ENCODE results near the gene LZTS2.

LZTS2 gene

DNA sequence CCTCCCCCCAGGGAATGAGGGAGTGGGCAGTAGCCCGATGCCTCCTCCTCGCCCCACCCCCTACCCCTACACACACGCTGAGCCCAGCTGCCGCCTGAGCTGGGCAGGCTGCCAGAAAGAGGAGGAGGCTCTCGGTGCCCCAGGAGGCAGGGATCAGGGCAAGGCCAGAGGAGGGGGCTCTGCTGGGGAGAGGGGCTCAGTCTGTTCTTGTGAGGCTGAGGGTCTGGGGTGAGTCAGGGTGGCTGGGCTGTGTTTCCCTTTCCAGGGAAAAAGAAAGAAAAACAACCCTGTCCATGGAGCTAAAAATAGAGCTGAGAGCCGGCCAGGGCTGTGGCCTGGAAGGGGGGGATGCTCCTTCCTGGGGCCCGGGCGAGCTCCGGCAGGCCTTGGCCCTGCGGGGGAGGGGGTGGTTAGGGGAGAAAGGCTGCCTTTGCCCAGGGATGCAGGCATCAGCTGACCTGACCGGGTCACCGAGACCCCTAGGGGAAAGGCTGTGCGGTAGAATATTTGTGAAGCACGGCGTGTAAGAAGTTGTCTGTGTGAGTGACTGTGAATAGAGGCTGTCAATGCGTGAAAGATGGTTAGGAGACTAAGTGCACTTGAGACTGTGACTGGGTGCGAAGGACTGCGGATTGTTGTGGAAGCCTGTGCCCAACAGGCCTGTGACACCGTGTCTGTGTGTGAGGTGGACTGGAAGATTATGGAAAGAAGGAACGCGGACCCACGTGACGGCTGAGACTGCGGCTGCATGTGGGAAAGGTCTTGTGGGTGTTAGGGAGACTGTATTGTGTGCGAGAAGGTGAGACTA lies 1.2 kb upstream of the LZTS2 start:
- peaks cover 25% of the 10 kb centered on the region for H3K36me3 ChIP-seq (ENCODE audit: low read depth)
- ATAC-seq (ENCODE audit: low read depth) (peak; percentile 38), DNase-seq (ENCODE audit: low spot score) (no peak)
- H3K27me3 ChIP-seq (ENCODE audit: insufficient read depth, poor library complexity, severe bottlenecking) = no peaks in the 10 kb centered on the region
- no peaks in the 10 kb centered on the region for H3K9me3 ChIP-seq (ENCODE audit: severe bottlenecking)
- peak overlapping the region; percentile 68 for H3K4me3 ChIP-seq (ENCODE audit: severe bottlenecking)
- peaks cover 8% of the 10 kb centered on the region for H3K4me1 ChIP-seq (ENCODE audit: insufficient read depth, poor library complexity, severe bottlenecking)
- TF ChIP-seq CTCF (IDR thresholded peaks at IDR 0.05; ENCODE audit: poor library complexity, severe bottlenecking) = no peak
- peak overlapping the region; percentile 91 for H3K27ac ChIP-seq (ENCODE audit: poor library complexity, severe bottlenecking)

- peaks cover 8% of the 10 kb centered on the region for H3K4me1 ChIP-seq (ENCODE audit: insufficient read depth, poor library complexity, severe bottlenecking)
- peak overlapping the region; percentile 68 for H3K4me3 ChIP-seq (ENCODE audit: severe bottlenecking)
- H3K36me3 ChIP-seq (ENCODE audit: low read depth) = peaks cover 25% of the 10 kb centered on the region
- DNase-seq (ENCODE audit: low spot score) (no peak), ATAC-seq (ENCODE audit: low read depth) (peak; percentile 33)
- peak overlapping the region; percentile 91 for H3K27ac ChIP-seq (ENCODE audit: poor library complexity, severe bottlenecking)
- no peaks in the 10 kb centered on the region for H3K9me3 ChIP-seq (ENCODE audit: severe bottlenecking)
- H3K27me3 ChIP-seq (ENCODE audit: insufficient read depth, poor library complexity, severe bottlenecking) = no peaks in the 10 kb centered on the region
- peak; percentile 94 for TF ChIP-seq CTCF (IDR thresholded peaks at IDR 0.05; ENCODE audit: poor library complexity, severe bottlenecking)
These were observed 442 bp upstream of the LZTS2 start for GRCh38 chr10:100998991-100999741.

DNA sequence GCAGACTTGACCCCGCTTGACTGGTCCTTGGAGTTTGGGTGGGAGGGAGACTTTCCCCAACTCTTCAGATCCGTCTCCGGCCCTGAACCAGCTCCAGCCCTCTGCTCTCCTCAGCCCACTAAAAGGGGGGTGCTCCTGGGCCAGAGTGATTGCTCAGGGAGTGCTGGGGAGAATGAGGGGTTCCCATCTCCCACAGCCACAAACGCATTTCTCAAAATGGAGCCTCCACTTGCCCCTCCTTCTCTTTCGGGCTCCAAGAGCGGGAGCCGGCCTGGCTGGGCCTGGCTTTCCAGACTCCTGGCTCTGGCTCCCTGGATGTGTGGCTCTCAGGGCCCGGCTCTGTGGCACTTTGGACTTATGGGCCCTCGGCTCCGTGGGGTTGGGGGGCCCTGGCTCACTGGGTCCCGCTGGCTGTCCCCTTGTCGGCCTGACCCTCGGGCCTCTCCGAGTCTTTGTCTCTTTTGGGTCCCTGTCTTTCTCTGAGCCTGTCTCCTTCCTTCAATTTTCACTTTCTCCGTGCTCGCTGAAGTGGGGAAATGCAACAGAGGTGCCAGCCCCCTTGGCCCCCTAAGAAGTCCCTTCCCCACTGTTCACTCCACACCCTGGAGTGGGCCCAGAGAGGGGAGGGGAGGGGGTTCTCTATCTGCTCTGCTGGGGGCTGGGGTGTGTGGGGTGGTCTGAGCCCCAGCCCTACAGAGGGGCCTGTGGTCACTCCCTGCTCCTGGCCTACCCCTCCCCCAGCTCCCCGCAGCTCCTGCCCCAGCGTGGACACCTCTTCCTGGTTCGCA lies 713 bp downstream of the LZTS2 start:
- H3K9me3 ChIP-seq (ENCODE audit: severe bottlenecking) = no peaks in the 10 kb centered on the region

DNA sequence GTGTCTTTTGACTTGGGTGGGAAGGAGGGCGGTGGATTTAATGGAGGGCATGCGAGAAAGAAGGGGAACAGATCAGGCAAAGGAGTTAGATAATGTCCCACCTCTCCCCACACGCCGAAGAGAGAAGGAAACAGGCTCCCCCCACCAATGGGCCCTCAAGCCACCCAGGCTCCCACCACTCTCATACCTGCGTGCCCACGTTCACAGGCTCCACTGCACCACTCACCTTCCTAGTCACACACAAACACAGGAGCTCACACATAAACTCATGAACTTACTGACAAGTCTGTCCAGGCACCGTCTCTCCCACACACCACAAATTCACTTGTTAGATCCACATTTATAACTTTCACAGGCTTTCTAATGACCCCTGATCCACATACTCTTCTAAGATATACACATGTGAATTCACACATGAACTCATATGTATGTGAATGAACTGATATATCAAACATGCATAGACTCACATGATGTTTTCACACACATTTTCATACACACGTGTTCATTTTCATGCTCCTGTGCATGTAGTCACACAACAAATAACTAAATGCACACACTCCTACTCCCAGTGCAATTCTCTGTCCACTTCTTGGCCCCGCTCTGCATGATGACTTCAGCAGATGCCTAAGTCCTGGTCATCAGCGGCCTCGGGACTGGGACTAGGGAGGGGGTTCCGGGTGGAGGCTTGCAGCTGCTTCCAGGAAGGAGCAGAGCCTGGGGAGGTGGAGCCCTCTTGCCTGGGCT lies 1.5 kb downstream of the LZTS2 start:
- Histone ChIP-seq H3K27me3 (ENCODE audit: insufficient read depth, poor library complexity, severe bottlenecking) (no peaks in the 10 kb centered on the region), H3K4me1 (ENCODE audit: insufficient read depth, poor library complexity, severe bottlenecking) (peaks cover 8% of the 10 kb centered on the region), H3K36me3 (ENCODE audit: low read depth) (peaks cover 32% of the 10 kb centered on the region), H3K9me3 (ENCODE audit: severe bottlenecking) (no peaks in the 10 kb centered on the region), H3K27ac (ENCODE audit: poor library complexity, severe bottlenecking) (peak overlapping the region; percentile 91), H3K4me3 (ENCODE audit: severe bottlenecking) (peak overlapping the region; percentile 68)
- TF ChIP-seq CTCF (IDR thresholded peaks at IDR 0.05; ENCODE audit: poor library complexity, severe bottlenecking) = no peak
- no peak for DNase-seq (ENCODE audit: low spot score)
- ATAC-seq (ENCODE audit: low read depth) = peak; percentile 12

More for the DNA sequence above, 713 bp downstream of the LZTS2 start:
- Histone ChIP-seq H3K27me3 (ENCODE audit: insufficient read depth, poor library complexity, severe bottlenecking) (no peaks in the 10 kb centered on the region), H3K27ac (ENCODE audit: poor library complexity, severe bottlenecking) (peak overlapping the region; percentile 91), H3K4me3 (ENCODE audit: severe bottlenecking) (peak overlapping the region; percentile 68), H3K36me3 (ENCODE audit: low read depth) (peaks cover 28% of the 10 kb centered on the region), H3K4me1 (ENCODE audit: insufficient read depth, poor library complexity, severe bottlenecking) (peaks cover 8% of the 10 kb centered on the region)
- DNase-seq (ENCODE audit: low spot score) (no peak), ATAC-seq (ENCODE audit: low read depth) (no peak)
- TF ChIP-seq CTCF (IDR thresholded peaks at IDR 0.05; ENCODE audit: poor library complexity, severe bottlenecking) = no peak

Measured in RWPE2 (cell line).